PFSK-1 (cell line): ENCODE data around the gene OR2C3.

Source experiments
- FOXP2 ChIP-seq: optimal IDR thresholded peaks from 2 replicates; pipeline ENCODE3; 2011; ENCODE audit warnings: borderline replicate concordance, control low read depth, inconsistent platforms; ENCODE audit not compliant: insufficient read depth; ENCODE audit errors: extremely low read length, extremely low read depth
- POLR2AphosphoS5 ChIP-seq: IDR thresholded peaks from 2 replicates; pipeline ENCODE4 v1.6.1; 2012; ENCODE audit warnings: low read depth, mild to moderate bottlenecking, control low read depth, low read length, moderate library complexity
- REST ChIP-seq, 2 experiments: IDR thresholded peaks; 2 replicates each; pipeline versions ENCODE4 v1.6.1 to v1.8.0; 2011 to 2012; ENCODE audit warnings: low read depth in 2 of 2, low read length in 2 of 2, control low read depth in 1 of 2, inconsistent platforms in 1 of 2, mild to moderate bottlenecking in 1 of 2, moderate library complexity in 1 of 2; ENCODE audit not compliant: insufficient read depth in 1 of 2
- SIN3A ChIP-seq: IDR thresholded peaks from 2 replicates; pipeline ENCODE4 v1.6.1; 2012; ENCODE audit warnings: mild to moderate bottlenecking, low read length, moderate library complexity, borderline replicate concordance; ENCODE audit not compliant: insufficient read depth
- TAF1 ChIP-seq: IDR thresholded peaks from 2 replicates; pipeline ENCODE4 v1.6.1; 2012; ENCODE audit warnings: low read length, control low read depth, borderline replicate concordance; ENCODE audit not compliant: insufficient read depth

The OR2C3 gene

GRCh38 chr1:247561711-247562110 lies 25.5 kb upstream of the OR2C3 start:
- TF ChIP-seq REST (IDR thresholded peaks at IDR 0.05; ENCODE audit: insufficient read depth in 1 of 2, low read depth in 2 of 2, low read length in 2 of 2) (no peak), SIN3A (no peak)

- TF ChIP-seq POLR2AphosphoS5: no peak
- TF ChIP-seq SIN3A: no peak
- TF ChIP-seq REST (IDR thresholded peaks at IDR 0.05; ENCODE audit: insufficient read depth in 1 of 2, low read depth in 2 of 2, low read length in 2 of 2): no peak
- TF ChIP-seq TAF1: no peak
Measured at GRCh38 chr1:247557926-247558674, 21.9 kb upstream of the OR2C3 start.

- TF ChIP-seq TAF1 (no peak), FOXP2 (no peak), SIN3A (no peak), REST (IDR thresholded peaks at IDR 0.05; ENCODE audit: insufficient read depth in 1 of 2, low read depth in 2 of 2, low read length in 2 of 2) (no peak), POLR2AphosphoS5 (no peak)
Measured at GRCh38 chr1:247552231-247552630, 16.0 kb upstream of the OR2C3 start.

- TF ChIP-seq REST (IDR thresholded peaks at IDR 0.05; ENCODE audit: insufficient read depth in 1 of 2, low read depth in 2 of 2, low read length in 2 of 2) (no peak), SIN3A (no peak), FOXP2 (no peak), POLR2AphosphoS5 (no peak), TAF1 (no peak)
Measured at GRCh38 chr1:247551721-247552120, 15.5 kb upstream of the OR2C3 start.

GRCh38 chr1:247548769-247549182 lies 12.5 kb upstream of the OR2C3 start, which contains the start of gene GCSAML:
TSS of gene GCSAML (plus strand) at chr1:247549134. CDS start at chr1:247549192, 58 bp downstream.
- TF ChIP-seq FOXP2 (no peak), POLR2AphosphoS5 (no peak), SIN3A (no peak), REST (IDR thresholded peaks at IDR 0.05; ENCODE audit: insufficient read depth in 1 of 2, low read depth in 2 of 2, low read length in 2 of 2) (no peak), TAF1 (no peak)
